ENCODE results near the gene CLEC2D.
"Not testable (repeated sequence)": the region's sequence is repeated elsewhere in the genome, so short reads cannot be mapped to it uniquely, and the experiment has no call there.

CLEC2D gene

DNA sequence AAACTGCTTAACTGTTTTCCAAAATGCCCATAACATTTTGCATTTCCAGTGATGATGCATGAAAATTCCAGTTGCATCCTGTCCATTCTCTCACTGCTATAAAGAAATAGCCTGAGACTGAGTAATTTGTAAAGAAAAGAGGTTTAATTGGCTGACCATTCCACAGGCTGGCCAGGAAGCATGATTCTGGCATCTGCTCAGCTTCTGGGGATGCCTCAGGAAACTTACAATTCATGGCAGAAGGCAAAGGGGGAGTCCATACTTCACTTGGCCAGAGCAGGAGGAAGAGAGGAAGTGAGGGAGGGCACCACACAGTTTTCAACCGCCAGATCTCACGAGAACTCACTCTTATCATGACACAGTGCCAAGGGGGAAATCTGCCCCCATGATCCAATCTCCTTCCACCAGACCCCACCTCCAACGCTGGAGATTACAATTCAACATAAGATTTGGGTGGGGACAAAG, 18.2 kb upstream of the CLEC2D start:
- in situ Hi-C loops (cut with MboI; ENCODE audit: low sequenced_read_pairs): no loop called here

DNA sequence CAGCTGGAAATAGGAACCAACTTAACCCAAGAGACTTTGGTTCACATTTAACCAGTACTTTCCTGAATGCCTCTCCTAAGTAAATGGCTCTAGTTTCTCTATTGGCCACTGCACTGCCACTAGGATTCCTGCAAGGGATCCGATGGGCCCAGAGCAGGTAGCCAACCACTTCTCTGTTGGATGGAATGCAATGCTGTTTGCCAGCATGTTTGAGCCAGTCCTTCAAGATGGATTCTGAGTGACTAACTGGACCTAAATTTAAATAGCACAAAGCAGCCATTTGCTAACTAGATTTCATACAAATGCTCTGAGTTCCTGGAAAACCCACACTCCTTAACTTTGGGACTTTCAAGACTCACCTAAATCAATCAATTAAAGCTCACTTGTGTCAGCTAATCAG, 9.5 kb upstream of the CLEC2D start:
- in situ Hi-C loops (cut with MboI; ENCODE audit: low sequenced_read_pairs): no loop called here

DNA sequence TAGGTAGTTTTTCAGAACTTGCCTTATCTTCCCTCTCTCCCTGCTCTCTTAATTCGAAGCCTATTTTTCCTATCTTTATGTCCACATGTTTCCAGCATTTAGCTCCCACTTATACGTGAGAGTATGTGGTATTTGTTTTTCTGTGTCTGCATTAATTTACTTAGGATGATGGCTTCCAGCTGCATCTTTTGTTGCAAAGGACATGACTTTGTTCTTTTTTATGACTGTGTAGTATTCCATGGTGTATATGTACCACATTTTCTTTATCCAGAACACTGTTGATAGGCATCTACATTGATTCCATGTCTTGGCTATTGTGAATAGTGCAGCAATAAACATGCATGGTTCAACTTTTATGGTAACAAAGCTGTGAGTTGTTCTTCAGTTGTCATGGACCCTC, 7.8 kb upstream of the CLEC2D start:
- in situ Hi-C loops (cut with MboI; ENCODE audit: low sequenced_read_pairs): no loop called here

DNA sequence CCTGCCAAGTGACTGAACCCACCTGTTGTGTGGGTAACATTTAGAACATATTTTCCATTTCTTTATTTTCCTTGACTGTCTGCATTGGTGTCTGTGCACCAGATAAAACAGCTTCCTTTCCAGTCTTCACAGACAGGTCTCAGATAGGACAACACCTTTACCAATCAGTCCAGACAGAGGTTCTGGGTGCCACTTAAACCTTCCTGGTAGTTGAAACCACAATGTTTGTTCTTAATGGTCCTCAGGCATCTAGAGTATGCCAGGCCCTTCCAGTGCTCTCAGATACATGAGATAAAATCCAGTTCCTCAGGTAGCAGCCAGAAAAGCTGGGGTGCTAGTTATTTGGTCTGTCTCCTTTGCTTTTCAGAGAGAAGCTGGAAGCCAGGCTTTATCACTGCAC, 7.0 kb upstream of the CLEC2D start:
- in situ Hi-C loops (cut with MboI; ENCODE audit: low sequenced_read_pairs): no loop called here

DNA sequence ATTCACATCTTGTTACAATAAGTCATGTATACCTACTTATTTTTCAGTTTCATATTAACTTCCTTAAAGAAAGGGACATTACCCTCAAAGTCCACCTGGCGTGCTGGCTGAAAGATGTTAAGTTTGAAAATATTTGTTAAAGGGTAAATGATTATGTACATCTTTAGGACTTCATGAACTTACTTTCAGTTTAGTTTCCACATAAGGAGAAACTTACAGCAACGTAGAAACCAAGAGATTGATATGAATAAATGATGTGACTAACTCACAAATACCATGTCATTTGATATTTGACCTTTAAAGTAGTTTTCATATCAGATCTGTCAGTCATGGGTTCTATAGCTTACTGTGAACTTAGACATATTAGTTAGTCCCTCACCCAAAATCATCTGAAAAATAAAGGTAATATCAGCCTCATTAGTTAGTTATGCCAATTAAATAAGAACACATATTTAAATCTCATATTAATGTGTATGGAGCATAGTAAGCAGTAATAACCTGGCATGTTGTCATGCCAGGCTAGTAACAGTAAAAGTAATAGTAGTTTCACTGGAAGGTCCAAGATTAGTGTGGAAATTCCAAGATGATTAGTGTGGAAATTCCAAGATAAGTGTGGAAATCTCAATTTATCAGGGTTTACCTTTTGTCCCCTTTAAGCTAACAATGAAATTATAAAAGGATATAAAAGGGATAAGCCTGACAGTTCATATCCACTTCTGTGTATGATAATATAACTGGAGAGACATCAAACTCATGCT, 1.9 kb upstream of the CLEC2D start:
- in situ Hi-C loops (cut with MboI; ENCODE audit: low sequenced_read_pairs): no loop called here

DNA sequence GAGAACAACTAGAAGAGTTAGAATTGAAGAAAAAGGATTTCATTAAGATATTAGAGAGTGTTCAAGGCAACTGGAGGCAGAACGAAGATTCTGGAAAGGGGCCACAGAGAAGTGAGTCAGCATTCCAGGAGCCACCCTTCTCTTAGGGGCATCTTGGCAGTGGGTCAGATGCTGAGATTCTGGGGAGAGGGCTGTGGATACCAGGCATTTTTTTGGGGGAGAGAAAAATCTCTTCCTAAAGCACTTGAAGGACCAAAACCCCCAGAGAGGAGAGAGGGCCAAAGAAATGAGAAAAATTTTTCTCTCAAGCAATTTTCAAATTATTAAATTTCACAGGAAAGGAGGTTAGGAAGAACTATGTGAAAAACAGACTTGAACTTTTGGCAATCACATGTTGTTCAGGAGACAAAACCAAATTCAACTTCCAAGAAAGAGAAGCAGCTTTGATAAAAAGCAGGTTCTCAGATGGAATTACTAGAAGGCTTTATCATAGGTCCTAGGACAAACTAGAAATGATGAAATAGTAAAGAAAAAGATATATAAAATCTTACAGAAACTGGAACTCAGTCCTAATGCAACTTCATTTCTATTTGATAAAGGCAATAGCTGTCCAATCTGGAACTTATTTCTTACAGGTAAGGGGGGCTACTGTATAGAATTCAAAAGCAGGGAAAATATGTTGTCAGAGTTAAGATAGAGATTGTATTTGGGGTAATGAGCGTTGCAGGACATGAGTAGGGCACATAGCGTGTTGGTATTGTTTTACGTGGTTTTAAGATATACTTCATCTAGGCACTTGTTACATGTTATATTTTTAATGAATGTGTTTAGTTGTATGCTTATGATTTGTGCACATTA, 1.1 kb upstream of the CLEC2D start:
- in situ Hi-C loops (cut with MboI; ENCODE audit: low sequenced_read_pairs): no loop called here

DNA sequence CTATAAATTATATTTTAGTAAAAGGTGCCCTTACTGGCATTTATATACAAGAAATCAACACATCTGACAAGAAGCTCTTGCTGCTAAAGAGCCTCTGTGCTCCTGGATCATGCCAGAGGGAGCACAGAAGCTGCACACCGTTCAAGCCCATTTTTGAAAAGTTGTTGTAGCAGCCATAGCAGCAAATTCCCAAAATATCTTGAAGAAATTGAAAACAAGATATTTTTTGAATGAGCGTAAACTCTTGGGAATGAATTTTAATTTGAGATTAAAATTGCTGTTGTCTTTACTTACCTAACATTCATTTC, 540 bp upstream of the CLEC2D start:
- in situ Hi-C loops (cut with MboI; ENCODE audit: low sequenced_read_pairs): no loop called here

DNA sequence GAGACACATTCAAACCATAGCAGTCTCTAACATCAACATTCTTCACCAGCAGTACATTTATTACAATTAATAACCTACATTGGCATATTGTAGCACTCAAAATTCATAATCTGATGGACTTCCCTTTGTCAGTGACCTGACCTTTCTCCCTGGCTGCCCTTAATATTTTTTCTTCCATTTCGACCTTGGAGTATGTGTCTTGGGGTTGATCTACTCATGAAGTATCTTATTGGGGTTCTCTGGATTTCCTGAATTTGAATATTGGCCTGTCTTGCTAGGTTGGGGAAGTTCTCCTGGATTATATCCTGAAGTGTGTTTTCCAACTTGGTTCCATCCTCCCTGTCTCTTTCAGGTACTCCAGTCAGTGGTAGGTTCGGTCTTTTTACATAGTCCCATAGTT, 2.8 kb downstream of the CLEC2D start:
- in situ Hi-C loops (cut with MboI; ENCODE audit: low sequenced_read_pairs): not testable (repeated sequence)

DNA sequence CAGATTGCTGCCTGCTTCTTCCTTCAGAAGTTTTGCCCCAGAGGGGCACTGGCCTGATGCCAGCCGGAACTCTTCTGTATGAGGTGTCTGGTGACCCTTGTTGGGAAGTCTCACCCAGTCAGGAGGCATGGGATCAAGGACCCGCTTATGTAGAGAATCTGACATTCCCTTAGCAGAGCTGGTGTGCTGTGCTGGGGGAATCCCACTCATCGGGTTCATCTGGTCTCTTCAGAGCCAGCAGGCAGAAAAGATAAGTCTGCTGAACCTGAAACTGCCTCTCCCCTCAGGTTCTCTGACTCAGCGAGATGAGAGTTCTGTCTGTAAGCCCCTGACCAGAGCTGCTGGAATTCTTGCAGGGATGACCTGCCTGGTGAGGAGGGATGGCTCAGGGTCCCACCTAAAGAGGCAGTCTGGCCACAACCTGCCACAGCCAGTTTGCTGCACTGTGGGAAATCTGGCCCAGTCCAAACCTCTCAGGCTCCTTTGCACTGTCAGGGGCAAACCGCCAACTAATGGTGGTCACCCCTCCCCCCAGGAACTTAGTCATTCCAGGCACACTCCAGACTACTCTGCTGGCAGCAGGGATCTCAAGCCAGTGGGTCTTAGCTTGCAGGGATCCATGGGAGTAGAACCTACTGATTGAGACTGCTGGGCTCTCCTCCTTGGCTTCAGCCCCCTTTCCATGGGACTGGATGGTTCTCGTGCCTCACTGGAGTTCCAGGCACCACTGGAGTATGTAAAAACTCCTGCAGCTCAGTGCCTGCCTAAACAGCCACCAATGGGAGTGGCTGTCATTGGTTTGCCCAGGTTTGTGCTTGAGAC, 4.1 kb downstream of the CLEC2D start:
- in situ Hi-C loops (cut with MboI; ENCODE audit: low sequenced_read_pairs): no loop called here

DNA sequence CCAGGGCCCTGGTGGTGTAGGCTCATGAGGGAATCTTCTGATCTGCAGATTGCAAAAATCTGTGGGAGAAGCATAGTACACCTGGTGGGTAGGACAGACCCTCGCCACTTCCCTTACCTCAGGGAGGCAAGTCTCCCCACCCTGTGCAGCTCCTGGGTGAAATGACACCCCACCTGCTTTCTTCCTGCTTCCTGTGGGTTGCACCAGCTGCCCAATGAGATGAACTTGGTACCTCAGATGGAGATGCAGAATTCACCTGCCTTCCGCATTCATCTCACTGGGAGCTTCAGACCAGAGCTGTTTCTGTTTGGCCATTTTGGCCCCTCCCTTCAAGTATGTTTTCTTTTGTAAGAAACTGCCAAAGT, 4.7 kb downstream of the CLEC2D start:
- in situ Hi-C loops (cut with MboI; ENCODE audit: low sequenced_read_pairs): no loop called here

DNA sequence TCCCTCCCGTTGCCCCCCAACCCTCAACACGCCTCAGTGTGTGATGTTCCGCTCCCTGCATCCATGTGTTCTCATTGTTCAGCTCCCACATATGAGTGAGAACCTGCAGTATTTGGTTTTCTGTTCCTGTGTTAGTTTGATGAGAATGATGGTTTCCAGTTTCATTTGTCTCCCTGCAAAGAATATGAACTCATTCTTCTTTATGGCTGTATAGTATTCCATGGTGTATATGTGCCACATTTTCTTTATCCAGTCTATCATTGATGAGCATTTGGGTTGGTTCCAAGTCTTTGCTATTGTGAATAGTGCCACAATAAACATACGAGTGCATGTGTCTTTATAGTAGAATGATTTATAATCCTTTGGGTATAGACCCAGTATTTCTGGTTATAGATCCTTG, 13.0 kb downstream of the CLEC2D start:
- in situ Hi-C loops (cut with MboI; ENCODE audit: low sequenced_read_pairs): not testable (repeated sequence)

DNA sequence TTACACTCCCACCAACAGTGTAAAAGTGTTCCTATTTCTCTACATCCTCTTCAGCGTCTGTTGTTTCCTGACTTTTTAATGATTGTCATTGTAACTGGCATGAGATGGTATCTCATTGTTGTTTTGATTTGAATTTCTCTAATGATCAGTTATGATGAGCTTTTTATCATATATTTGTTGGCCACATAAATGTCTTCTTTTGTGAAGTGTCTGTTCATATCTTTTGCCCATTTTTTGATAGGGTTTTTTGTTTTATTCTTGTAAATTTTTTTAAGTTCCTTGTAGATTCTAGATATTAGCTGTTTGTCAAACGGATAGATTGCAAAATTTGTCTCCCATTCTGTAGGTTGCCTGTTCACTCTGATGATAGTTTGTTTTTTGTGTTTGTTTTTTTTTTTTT, 13.4 kb downstream of the CLEC2D start:
- in situ Hi-C loops (cut with MboI; ENCODE audit: low sequenced_read_pairs): not testable (repeated sequence)

DNA sequence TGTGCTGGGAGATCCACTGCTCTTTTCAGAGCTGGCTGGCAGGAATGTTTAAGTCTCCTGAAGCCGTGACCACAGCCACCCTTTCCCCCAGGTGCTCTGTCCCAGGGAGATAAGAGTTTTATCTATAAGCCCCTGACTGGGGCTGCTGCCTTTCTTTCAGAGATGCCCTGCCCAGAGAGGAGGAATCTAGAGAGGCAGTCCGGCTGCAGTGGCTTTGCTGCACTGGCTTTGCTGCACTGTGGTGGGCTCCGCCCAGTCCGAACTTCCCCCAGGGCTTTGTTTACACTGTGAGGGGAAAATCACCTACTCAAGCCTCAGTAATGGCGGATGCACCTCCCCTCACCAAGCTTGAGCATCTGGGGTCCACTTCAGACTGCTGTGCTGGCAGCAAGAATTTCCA, 15.9 kb downstream of the CLEC2D start:
- in situ Hi-C loops (cut with MboI; ENCODE audit: low sequenced_read_pairs): not testable (repeated sequence)

DNA sequence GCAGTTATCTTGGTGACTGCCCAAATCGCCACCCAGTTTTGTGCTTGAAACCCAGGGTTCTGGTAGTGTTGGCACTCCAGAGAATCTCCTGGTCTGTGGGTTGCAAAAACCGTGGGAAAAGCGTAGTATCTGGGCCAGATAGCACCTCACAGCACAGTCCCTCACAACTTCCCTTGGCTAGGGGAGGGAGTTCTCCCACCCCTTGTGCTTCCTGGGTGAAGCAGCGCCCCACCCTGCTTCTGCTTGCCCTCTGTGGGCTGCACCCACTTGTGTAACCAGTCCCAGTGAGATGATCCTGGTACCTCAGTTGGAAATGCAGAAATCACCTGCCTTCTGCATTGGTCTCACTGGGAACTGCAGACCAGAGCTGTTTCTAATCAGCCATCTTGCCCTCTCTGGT, 16.4 kb downstream of the CLEC2D start:
- in situ Hi-C loops (cut with MboI; ENCODE audit: low sequenced_read_pairs): no loop called here

DNA sequence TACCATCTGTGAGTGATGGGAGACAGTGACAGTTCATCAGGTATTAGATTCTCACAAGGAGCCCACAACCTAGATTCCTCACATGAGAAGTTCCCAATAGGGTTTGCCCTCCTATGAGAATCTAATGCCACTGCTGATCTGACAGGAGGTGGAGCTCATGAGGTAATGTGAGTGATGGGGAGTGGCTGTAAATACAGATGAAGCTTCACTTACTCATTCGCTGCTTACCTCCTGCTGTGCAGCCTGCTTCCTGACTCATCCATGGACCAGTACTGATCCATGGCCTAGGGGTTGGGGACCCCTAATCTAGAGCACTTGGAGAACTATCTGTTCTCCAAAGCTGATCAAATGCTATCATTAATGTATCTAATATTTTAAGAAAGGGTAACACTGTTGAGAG, 17.7 kb downstream of the CLEC2D start:
- in situ Hi-C loops (cut with MboI; ENCODE audit: low sequenced_read_pairs): no loop called here

DNA sequence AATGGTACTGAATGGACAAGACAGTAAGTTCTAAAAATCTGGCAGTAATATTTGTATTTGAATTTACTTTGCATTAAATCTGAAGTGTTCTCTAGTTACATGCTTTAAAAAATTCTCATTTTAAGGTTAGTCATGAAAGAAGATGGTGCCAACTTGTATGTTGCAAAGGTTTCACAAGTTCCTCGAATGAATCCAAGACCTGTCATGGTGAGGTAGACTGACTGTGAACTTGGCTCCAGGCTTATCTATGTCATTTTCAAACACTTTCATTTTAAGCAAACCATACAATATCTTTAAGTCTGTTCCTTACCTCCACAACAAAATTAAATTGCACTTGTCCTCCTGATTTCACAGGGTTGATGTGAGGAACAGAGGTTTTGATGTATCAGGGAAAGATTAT, 23.4 kb downstream of the CLEC2D start:
- in situ Hi-C loops (cut with MboI; ENCODE audit: low sequenced_read_pairs): no loop called here

DNA sequence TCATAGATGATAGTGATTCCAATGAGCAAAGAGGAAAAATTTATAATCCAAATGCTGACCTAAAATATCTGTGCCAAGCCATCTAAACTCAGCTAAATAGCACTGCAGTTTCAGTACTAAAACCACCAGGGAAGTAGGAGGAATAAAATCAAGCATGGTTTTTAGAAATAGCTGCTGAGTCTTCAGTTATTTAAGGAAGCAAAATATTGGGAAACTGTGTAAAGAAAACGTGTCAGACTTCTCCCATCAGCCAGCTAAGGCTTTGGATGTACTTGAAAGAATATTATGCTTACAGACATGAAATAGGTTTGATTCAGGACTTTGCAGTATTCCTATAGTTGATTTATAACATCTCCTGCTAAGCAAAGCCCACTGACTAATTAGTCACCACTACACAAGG, 24.7 kb downstream of the CLEC2D start:
- in situ Hi-C loops (cut with MboI; ENCODE audit: low sequenced_read_pairs): no loop called here

DNA sequence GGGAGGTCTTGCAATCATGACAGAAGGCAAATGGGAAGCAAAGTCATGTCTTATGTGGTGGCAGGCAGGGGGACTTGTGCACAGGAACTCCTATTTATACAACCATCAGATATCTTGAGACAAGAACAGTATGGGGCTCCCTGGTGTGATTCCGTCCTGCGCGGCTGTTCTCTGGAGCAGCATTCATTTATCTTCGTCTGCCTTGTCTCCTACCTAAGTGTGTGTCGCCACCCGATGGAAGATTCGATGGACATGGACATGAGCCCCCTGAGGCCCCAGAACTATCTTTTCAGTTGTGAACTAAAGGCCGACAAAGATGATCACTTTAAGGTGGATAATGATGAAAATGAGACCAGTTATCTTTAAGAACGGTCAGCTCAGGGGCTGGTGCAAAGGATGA, 25.6 kb downstream of the CLEC2D start:
- in situ Hi-C loops (cut with MboI; ENCODE audit: low sequenced_read_pairs): not testable (repeated sequence)

DNA sequence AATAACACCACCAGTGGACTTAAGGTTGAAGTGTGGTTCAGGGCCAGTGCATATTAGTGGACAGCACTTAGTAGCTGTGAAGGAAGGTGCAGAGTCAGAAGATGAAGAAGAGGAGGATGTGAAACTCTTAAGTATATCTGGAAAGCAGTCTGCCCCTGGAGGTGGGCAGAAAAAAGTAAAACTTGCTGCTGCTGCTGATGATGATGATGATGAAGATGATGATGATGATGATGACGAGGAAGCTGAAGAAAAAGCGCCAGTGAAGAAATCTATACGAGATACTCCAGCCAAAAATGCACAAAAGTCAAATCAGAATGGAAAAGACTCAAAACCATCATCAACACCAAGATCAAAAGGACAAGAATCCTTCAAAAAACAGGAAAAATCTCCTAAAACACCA, 26.1 kb downstream of the CLEC2D start:
- in situ Hi-C loops (cut with MboI; ENCODE audit: low sequenced_read_pairs): not testable (repeated sequence)

DNA sequence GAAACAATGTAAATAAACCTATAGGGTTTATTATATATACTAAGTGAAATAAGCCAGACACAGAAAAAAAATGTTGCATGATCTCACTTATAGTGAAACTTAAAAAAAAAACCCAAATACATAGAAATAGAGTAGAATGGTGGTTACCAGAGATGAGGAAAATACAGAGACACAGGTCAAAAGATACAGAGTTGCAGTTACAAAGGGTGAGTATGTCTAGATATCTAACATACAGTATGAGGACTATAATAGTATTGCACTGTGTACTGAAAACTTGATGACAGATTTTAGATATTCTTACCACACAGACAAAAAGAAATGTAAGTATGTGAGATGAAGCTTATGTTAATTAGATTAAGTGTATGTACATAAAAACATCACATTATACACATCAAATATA, 28.1 kb downstream of the CLEC2D start:
- in situ Hi-C loops (cut with MboI; ENCODE audit: low sequenced_read_pairs): no loop called here

DNA sequence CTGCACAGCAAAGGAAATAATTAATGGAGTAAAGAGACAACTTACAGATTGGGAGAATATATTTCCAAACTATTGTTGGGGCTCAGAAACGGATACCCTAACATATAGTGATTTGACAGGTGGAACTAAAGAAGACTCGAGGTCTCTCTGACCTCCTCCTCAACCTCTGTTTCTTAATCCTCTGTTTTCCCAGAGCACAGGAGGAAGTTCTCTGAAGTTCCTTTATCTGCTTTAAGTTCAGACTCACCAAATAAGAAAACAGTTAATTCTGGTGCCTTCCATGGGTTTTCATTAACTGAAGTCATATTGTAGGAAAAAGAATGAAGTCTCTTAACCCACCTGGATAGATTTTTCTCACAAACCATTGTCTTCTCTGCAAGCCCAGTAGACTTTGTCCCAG, 29.2 kb downstream of the CLEC2D start:
- in situ Hi-C loops (cut with MboI; ENCODE audit: low sequenced_read_pairs): no loop called here

Data from hTERT RPE-1 (cell line).